Loucy (cell line): Measurements from ENCODE around the gene FAM107B.

Experiments
- CTCF ChIP-seq: fragments of 200-600 bp; sonication (generic); conservative IDR thresholded peaks from 2 replicates; pipeline ENCODE4 v1.5.1; 2014; ENCODE audit warnings: mild to moderate bottlenecking, antibody characterized with exemption, low read length
- EZH2phosphoT487 ChIP-seq: fragments of 200-600 bp; IDR thresholded peaks from 2 replicates; pipeline ENCODE4 v1.6.1; 2018; ENCODE audit warnings: antibody characterized with exemption, mild to moderate bottlenecking, moderate library complexity, borderline replicate concordance

- TF ChIP-seq CTCF (no peak), EZH2phosphoT487 (no peak)
Measured at GRCh38 chr10:14815681-14816080, 41.0 kb upstream of the FAM107B start.
